HAP-1 (cell line): Measurements from ENCODE around the gene ZDHHC11.
A peak's percentile ranks its signal among the peaks of the same experiment; 100 is the strongest.
"Not testable (repeated sequence)": the region's sequence is repeated elsewhere in the genome, so short reads cannot be mapped to it uniquely, and the experiment has no call there.

Source experiments
- DNase-seq, 2 experiments: peaks; one replicate each; pipeline ENCODE4 v3.0.0-alpha.2; 2016 to 2020; ENCODE audit warnings: low spot score in 2 of 2
- H3K27me3 ChIP-seq: fragments of 250-450 bp; sonication (Bioruptor Pico); 2 replicates; pipeline ENCODE4 v1.5.1; 2020; ENCODE audit warnings: low read depth, mild to moderate bottlenecking, moderate library complexity
- H3K36me3 ChIP-seq: fragments of 250-450 bp; sonication (Bioruptor Pico); replicated peaks from 2 replicates; pipeline ENCODE4 v1.5.1; 2020; ENCODE audit warnings: mild to moderate bottlenecking
- H3K4me1 ChIP-seq: fragments of 250-450 bp; sonication (Bioruptor Pico); 2 replicates; pipeline ENCODE4 v1.5.1; 2020; ENCODE audit warnings: mild to moderate bottlenecking
- H3K4me3 ChIP-seq: fragments of 250-450 bp; sonication (Bioruptor Pico); 2 replicates; pipeline ENCODE4 v1.5.1; 2020; ENCODE audit warnings: mild to moderate bottlenecking, moderate library complexity
- H3K9me3 ChIP-seq: fragments of 250-450 bp; sonication (Bioruptor Pico); 2 replicates; pipeline ENCODE4 v1.5.1; 2020; ENCODE audit warnings: mild to moderate bottlenecking, moderate library complexity
- in situ Hi-C: fragments of 300-500 bp; cut with MboI; formaldehyde crosslinking; loops from 3 replicates; pipeline ENCODE4 v1.14.3; 2020; ENCODE audit warnings: low sequenced_read_pairs, inconsistent platforms, mixed read lengths

Gene ZDHHC11

DNA sequence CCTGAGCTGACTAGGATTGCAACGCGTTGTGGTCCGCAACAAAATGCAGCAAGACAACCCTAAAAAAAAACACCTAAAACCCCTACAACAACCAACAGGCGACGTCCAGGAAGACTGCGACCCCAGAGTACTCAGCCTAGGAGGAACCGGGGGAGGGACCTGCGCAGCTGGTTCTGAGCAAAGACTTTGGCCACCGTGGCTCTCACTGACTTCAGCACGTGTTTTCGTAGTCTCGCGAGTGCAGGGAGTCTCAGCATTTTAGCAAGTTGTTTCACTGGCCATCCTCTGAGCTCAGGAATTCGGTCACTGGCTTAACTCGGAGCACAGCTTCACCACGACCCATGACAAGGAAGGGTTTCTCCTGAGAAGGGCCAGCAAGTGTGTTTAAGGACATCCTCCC is 8.6 kb upstream of the ZDHHC11 start:
- H3K4me3 ChIP-seq: no peak overlapping the region
- no peak for DNase-seq
- peaks cover 20% of the 10 kb centered on the region for H3K36me3 ChIP-seq
- in situ Hi-C loops: no loop called here
- H3K4me1 ChIP-seq: no peaks in the 10 kb centered on the region
- no peaks in the 10 kb centered on the region for H3K9me3 ChIP-seq
- no peaks in the 10 kb centered on the region for H3K27me3 ChIP-seq

DNA sequence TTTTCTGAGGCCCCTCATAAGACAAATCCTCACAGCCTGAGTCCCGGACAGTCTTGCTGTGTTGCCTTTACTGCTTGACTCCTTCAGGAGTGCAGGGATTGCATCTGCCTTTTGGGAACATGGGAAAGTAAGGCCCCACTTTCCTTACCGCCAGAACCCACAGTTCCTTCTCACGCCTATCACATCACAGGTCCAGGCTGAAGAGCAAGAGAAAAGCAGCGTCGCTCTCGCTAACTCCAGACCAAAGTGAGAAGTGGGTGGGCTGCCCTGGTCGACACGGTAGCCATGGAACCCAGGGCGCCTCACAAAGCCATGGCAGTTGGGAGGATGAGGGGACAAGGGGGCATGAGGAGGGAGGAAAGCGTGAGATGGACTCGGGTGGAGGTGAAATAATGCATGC is 7.9 kb upstream of the ZDHHC11 start:
- DNase-seq: no peak
- peaks cover 13% of the 10 kb centered on the region for H3K36me3 ChIP-seq
- no peaks in the 10 kb centered on the region for H3K27me3 ChIP-seq
- no peaks in the 10 kb centered on the region for H3K9me3 ChIP-seq
- H3K4me1 ChIP-seq: no peaks in the 10 kb centered on the region
- no peak overlapping the region for H3K4me3 ChIP-seq
- in situ Hi-C loops: no loop called here

DNA sequence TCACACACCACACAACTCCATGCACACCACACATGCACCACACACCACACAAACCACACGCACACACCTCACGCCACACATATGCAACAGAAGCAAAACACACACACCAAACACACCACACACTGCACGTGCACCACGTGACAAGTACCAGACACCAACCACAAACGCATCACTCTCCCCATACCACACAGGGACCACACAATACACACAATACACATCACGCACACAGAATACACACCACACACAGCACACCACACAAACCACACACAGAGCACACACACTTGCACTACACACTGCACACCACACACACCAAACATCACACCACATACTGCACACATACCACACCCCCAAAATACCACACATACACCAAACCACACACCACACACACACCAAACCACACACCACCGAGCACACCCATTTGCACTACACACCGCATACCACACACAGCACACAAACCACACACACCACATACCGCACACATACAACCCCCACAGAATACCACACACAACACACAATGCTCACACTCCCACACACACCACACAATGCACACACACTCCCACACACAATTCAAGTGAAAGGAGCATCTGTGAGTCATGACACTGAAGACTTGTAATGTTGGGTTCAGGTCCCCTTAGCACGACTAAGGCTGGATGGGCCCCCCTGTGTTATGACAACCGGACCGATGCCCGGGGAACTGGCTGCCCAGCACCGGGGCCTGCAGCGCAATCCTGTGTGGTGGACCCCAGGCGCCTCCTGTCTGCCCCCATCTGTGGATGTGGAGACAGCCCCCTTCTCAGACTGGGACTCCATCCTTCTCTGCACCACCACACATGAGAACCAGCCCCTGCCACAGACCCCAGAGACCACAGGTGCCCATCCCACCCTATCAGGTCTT is 6.0 kb upstream of the ZDHHC11 start:
- Histone ChIP-seq H3K27me3 (no peaks in the 10 kb centered on the region), H3K4me3 (no peak overlapping the region), H3K4me1 (no peaks in the 10 kb centered on the region), H3K36me3 (no peaks in the 10 kb centered on the region; the same call in 1 of the 2 replicates), H3K9me3 (no peaks in the 10 kb centered on the region)
- in situ Hi-C loops: no loop called here
- no peak for DNase-seq

DNA sequence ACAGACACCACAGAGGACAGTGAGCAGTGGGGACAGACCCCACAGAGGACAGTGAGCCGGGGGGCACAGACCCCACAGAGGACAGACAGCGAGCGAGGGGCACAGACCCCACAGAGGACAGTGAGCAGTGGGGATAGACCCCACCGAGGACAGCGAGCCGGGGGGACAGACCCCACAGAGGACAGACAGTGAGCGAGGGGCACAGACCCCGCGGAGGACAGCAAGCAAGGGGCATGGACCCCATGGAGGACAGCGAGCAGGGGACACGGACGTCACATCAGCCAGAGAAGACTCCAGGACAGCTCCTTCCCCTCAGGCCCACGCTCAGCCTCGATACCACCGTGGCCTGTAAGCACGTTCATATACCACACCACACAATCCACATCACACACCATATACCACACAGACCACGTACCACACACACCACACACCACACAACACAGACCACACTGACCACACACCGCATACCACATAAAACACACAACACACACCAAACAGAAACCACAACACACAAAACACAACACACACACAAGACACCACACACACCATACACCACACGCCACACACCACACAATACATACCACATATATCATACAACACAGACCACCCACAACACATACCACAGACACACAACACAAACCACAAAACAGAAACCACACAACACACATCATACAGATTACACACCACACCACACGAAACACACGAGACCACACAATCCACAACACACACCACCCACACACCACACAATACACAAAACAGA is 5.2 kb upstream of the ZDHHC11 start:
- DNase-seq: no peak
- Histone ChIP-seq H3K4me1 (no peaks in the 10 kb centered on the region), H3K9me3 (no peaks in the 10 kb centered on the region), H3K27me3 (no peaks in the 10 kb centered on the region), H3K4me3 (no peak overlapping the region), H3K36me3 (no peaks in the 10 kb centered on the region)
- in situ Hi-C loops: no loop called here

DNA sequence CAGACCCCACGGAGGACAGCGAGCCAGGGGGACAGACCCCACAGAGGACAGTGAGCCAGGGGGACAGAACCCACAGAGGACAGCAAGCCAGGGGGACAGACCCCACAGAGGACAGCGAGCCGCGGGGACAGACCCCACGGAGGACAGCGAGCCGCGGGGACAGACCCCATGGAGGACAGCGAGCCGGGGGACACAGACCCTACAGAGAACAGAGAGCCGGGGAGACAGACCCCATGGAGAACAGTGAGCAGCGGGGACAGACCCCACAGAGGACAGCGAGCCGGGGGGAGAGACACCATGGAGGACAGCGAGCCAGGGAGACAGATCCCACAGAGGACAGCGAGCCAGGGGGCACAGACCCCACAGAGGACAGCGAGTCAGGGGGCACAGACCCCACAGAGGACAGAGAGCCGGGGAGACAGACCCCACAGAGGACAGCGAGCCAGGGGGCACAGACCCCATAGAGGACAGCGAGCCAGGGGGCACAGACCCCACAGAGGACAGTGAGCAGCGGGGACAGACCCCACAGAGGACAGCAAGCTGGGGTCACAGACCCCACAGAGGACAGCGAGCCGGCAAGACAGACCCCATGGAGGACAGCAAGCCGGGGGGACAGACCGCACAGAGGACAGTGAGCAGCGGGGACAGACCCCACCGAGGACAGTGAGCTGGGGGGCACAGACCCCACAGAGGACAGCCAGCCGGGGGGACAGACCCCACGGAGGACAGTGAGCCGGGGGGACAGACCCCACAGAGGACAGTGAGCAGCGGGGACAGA is 4.4 kb upstream of the ZDHHC11 start:
- DNase-seq: no peak
- no peaks in the 10 kb centered on the region for H3K9me3 ChIP-seq
- in situ Hi-C loops: no loop called here
- no peaks in the 10 kb centered on the region for H3K36me3 ChIP-seq
- H3K4me3 ChIP-seq: no peak overlapping the region
- no peaks in the 10 kb centered on the region for H3K4me1 ChIP-seq
- no peaks in the 10 kb centered on the region for H3K27me3 ChIP-seq

DNA sequence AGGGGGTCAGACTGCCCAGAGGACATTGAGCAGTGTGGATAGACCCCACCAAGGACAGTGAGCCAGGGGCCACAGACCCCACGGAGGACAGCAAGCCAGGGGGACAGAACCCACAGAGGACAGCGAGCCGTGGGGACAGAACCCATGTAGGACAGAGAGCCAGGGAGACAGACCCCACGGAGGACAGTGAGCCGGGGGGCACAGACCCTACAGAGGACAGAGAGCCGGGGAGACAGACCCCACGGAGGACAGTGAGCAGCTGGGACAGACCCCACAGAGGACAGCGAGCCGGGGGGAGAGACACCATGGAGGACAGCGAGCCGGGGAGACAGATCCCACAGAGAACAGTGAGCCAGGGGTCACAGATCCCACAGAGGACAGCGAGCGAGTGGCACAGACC is 3.4 kb upstream of the ZDHHC11 start:
- H3K9me3 ChIP-seq: no peaks in the 10 kb centered on the region
- H3K4me3 ChIP-seq: no peak overlapping the region
- in situ Hi-C loops: no loop called here
- H3K36me3 ChIP-seq: no peaks in the 10 kb centered on the region
- H3K4me1 ChIP-seq: no peaks in the 10 kb centered on the region
- no peaks in the 10 kb centered on the region for H3K27me3 ChIP-seq
- no peak for DNase-seq

DNA sequence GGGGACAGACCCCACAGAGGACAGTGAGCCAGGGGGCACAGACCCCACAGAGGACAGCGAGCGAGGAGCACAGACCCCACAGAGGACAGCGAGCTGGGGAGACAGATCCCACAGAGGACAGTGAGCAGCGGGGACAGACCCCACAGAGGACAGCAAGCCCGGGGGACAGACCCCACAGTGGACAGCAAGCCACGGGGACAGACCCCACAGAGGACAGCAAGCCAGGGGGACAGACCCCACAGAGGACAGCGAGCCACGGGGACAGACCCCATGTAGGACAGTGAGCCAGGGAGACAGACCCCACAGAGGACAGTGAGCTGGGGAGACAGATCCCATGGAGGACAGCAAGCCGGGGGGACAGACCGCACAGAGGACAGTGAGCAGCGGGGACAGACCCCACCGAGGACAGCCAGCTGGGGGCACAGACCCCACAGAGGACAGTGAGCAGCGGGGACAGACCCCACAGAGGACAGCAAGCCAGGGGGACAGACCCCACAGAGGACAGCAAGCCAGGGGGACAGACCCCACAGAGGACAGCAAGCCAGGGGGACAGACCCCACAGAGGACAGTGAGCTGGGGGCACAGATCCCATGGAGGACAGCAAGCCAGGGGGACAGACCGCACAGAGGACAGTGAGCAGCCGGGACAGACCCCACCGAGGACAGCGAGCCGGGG is 2.8 kb upstream of the ZDHHC11 start:
- H3K4me3 ChIP-seq, H3K4me1 ChIP-seq, H3K27me3 ChIP-seq, DNase-seq, H3K9me3 ChIP-seq, H3K36me3 ChIP-seq, in situ Hi-C loops: not testable (repeated sequence)

DNA sequence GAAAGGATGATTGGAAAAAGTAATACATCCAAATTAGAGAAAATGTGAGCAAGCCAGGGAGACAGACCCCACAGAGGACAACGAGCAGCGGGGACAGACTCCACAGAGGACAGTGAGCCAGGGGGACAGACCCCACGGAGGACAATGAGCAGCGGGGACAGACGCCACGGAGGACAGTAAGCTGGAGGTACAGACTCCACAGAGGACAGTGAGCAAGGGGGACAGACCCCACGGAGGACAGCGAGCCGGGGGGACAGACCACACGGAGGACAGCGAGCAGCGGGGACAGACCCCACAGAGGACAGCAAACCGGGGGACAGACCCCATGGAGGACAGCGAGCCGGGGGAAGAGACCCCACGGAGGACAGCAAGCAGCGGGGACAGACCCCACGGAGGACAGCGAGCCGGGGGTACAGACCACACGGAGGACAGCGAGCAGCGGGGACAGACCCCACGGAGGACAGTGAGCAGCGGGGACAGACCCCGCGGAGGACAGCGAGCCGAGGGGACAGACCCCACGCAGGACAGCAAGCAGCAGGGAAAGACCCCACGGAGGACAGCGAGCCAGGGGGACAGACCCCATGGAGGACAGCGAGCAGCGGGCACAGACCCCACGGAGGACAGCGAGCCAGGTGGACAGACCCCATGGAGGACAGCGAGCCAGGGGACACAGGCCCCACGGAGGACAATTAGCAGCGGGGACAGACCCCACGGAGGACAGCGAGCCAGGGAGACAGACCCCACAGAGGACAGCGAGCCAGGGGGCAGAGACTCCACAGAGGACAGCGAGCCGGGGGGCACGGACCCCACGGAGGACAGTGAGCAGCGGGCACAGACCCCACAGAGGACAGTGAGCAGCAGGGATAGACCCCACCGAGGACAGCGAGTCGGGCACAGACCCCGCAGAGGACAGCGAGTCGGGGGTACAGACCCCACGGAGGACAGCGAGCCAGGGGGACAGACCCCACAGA is 1.9 kb upstream of the ZDHHC11 start:
- Histone ChIP-seq H3K9me3 (no peaks in the 10 kb centered on the region), H3K4me3 (no peak overlapping the region), H3K27me3 (no peaks in the 10 kb centered on the region), H3K4me1 (no peaks in the 10 kb centered on the region), H3K36me3 (no peaks in the 10 kb centered on the region)
- no peak for DNase-seq
- in situ Hi-C loops: no loop called here

DNA sequence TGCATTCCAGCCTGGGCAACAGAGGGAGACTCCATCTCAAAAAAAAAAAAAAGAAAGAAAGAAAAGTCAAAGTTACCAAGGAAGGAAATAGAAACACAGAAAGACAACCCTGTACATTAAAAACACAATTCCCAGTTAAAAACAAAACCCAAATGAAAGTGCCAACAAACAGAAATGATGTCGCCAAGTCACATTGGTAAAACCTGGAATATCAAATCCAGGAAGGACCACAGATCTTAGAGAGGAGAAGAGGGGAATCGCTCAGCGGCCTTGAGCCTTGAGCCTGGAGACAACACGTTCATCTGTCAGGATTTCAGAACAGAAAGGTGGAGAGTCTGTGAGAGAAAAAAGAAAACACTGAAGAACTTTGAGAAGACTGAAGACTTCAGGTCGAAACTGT is 1.2 kb upstream of the ZDHHC11 start:
- in situ Hi-C loops: no loop called here
- Histone ChIP-seq H3K27me3 (no peaks in the 10 kb centered on the region), H3K36me3 (no peaks in the 10 kb centered on the region), H3K4me1 (no peaks in the 10 kb centered on the region), H3K4me3 (no peak overlapping the region), H3K9me3 (no peaks in the 10 kb centered on the region)
- DNase-seq: no peak

DNA sequence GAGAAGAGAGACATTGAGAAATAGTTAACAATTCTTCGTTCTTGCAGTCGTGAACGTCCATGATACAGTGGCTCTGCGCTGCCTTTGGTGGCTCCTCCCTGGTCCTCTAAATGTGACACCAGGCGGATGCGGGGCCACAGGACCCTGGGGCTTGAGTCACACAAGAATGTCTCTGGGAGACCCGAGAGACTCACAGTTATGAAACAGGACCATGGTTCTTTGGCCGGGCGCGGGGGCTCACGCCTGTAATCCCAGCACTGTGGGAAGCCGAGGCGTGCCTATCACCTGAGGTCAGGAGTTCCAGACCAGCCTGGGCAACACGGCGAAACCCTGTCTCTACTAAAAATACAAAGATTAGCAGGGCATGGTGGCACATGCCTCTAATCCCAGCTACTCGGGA is 767 bp upstream of the ZDHHC11 start:
- Histone ChIP-seq H3K36me3 (no peaks in the 10 kb centered on the region), H3K4me3 (no peak overlapping the region), H3K9me3 (no peaks in the 10 kb centered on the region), H3K27me3 (no peaks in the 10 kb centered on the region), H3K4me1 (no peaks in the 10 kb centered on the region)
- in situ Hi-C loops: no loop called here
- DNase-seq: no peak

DNA sequence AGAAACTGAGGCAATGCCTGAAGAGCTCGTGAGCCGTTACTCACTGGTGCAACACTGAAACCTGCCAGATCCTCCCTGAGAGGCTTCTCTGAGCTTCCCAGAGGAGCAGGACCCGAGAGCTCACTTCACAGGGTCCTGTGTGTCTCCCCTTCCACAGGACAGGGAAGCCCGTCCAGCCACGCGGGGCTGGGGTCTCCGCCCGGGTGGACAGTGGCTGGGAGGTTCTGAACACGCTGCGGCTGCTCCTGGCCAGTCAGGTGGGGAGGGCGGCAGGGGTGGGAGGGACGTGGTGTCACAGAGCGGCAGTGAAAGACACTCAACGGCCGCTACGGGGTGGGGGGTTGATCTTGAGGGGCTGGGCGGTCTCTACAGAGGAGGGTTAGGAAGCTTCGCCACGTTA is 290 bp upstream of the ZDHHC11 start:
- Histone ChIP-seq H3K4me3 (no peak overlapping the region), H3K4me1 (no peaks in the 10 kb centered on the region), H3K9me3 (no peaks in the 10 kb centered on the region), H3K27me3 (no peaks in the 10 kb centered on the region), H3K36me3 (no peaks in the 10 kb centered on the region)
- peak in 1 of 2 experiments; percentile 6 for DNase-seq
- in situ Hi-C loops: no loop called here

DNA sequence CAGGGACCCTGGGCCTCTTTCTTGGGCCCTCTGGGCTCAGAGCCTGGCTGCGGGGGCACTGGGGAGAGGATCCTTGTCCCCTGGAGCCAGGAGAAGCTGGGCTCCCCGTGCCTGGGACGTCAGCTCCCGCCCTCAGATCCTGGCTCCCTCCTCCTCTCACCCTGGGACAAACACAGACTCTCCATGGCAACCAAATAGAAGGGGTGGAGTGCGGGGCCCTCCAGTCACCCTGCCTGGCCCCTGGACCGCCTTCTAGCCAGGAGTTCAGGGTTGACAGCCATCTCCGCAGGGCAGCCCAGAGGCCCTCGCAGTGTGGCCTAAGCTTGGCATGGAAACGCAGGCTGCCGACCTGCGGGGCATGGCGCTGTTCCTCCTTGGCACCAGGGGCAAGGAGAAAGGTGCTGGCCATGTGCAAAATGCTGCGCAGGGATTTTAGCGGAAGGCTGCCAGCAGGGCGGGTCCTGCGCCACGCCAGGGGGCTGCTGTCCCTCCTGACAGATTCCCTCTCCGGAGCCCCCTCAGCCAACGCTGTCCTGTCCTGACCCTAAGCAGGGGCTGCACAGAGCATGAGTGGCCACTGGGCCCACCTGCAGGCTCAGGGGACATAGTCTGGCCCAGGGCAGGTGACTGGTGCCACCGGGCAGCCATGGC is 1.0 kb downstream of the ZDHHC11 start:
- in situ Hi-C loops: no loop called here
- Histone ChIP-seq H3K27me3 (no peaks in the 10 kb centered on the region), H3K9me3 (no peaks in the 10 kb centered on the region), H3K4me3 (no peak overlapping the region), H3K36me3 (no peaks in the 10 kb centered on the region), H3K4me1 (no peaks in the 10 kb centered on the region)
- DNase-seq: no peak
